IMR-90 (cell line): ENCODE measurements around the gene EBI3. TPM values are rescaled to one million over a fixed set of nuclear protein-coding genes. Genes with fewer than 3 reads are reported as not detected.

Experiments used
- ATAC-seq: fragments of 200-7000 bp; cut with Tn5 transposase; 2 replicates; pipeline ENCODE4 v1.9.1; 2020; ENCODE audit warnings: low read depth, mild to moderate bottlenecking, moderate library complexity
- BruUV-seq: library from RNA; stranded (reverse); fragments of 400-500 nt; replicated peaks from 2 replicates; lab custom pipeline; 2021; lab: Mats Ljungman, UMichigan
- CTCF ChIA-PET: fragments of 300-600 bp; formaldehyde crosslinking; extraction: SDS; loops from one replicate; lab custom pipeline; 2021; ENCODE audit warnings: antibody characterized with exemption; lab: Yijun Ruan, JAX
- POLR2A ChIA-PET: fragments of 300-600 bp; sonication (Branson Sonifier 250); formaldehyde crosslinking; loops from one replicate; lab custom pipeline; 2022; ENCODE audit warnings: antibody characterized with exemption; ENCODE audit not compliant: unreplicated experiment; lab: Charles Lee
- DNase-seq: peaks from one replicate; pipeline ENCODE4 v3.0.0; 2013
- H2AFZ ChIP-seq: replicated peaks from 2 replicates; pipeline ENCODE3; 2013; ENCODE audit warnings: low read length, mild to moderate bottlenecking; ENCODE audit not compliant: poor library complexity
- H2AK5ac ChIP-seq: 2 replicates; pipeline ENCODE4 v1.6.1; 2013; ENCODE audit warnings: low read depth, low read length, inconsistent platforms
- H2AK9ac ChIP-seq: replicated peaks from 2 replicates; pipeline ENCODE3; 2013; ENCODE audit warnings: mild to moderate bottlenecking, low read depth, low read length, moderate library complexity; ENCODE audit not compliant: poor library complexity
- H2BK120ac ChIP-seq: 2 replicates; pipeline ENCODE4 v1.6.1; 2013; ENCODE audit warnings: low read depth, low read length, inconsistent platforms
- H2BK15ac ChIP-seq: 3 replicates; pipeline ENCODE4 v1.6.1; 2013; ENCODE audit warnings: low read depth, low read length, inconsistent platforms
- H2BK20ac ChIP-seq: 2 replicates; pipeline ENCODE4 v1.6.1; 2013; ENCODE audit warnings: low read depth, mild to moderate bottlenecking, inconsistent platforms, low read length, moderate library complexity
- H2BK5ac ChIP-seq: 2 replicates; pipeline ENCODE4 v1.6.1; 2013; ENCODE audit warnings: mild to moderate bottlenecking, low read depth, low read length, inconsistent platforms; ENCODE audit not compliant: poor library complexity, severe bottlenecking
- H3K14ac ChIP-seq: replicated peaks from 2 replicates; pipeline ENCODE4 v1.6.1; 2013; ENCODE audit warnings: low read depth, low read length, inconsistent platforms
- H3K18ac ChIP-seq: 2 replicates; pipeline ENCODE4 v1.6.1; 2013; ENCODE audit warnings: low read depth, low read length, control low read depth
- H3K23ac ChIP-seq: 2 replicates; pipeline ENCODE4 v1.6.1; 2013; ENCODE audit warnings: low read depth, low read length, inconsistent platforms
- H3K27ac ChIP-seq: 2 replicates; pipeline ENCODE4 v1.5.1; 2013; ENCODE audit warnings: mild to moderate bottlenecking, control low read depth, low read length; ENCODE audit not compliant: insufficient read depth
- H3K27me3 ChIP-seq: 2 replicates; pipeline ENCODE4 v1.6.1; 2013; ENCODE audit warnings: low read length; ENCODE audit not compliant: control insufficient read depth, insufficient read depth
- H3K36me3 ChIP-seq: 2 replicates; pipeline ENCODE4 v1.6.1; 2013; ENCODE audit warnings: low read length, mixed read lengths; ENCODE audit not compliant: control insufficient read depth, insufficient read depth
- H3K4ac ChIP-seq: 2 replicates; pipeline ENCODE4 v1.6.1; 2013; ENCODE audit warnings: low read depth, low read length, inconsistent platforms
- H3K4me1 ChIP-seq: 2 replicates; pipeline ENCODE4 v1.6.1; 2013; ENCODE audit warnings: low read length, mixed read lengths; ENCODE audit not compliant: control insufficient read depth, insufficient read depth
- H3K4me2 ChIP-seq: 2 replicates; pipeline ENCODE4 v1.6.1; 2013; ENCODE audit warnings: low read depth, mild to moderate bottlenecking, control low read depth, low read length, moderate library complexity
- H3K4me3 ChIP-seq: 2 replicates; pipeline ENCODE4 v1.5.1; 2013; ENCODE audit warnings: low read depth, mild to moderate bottlenecking, control low read depth, low read length, moderate library complexity; ENCODE audit not compliant: insufficient read depth
- H3K56ac ChIP-seq: 2 replicates; pipeline ENCODE4 v1.6.1; 2013; ENCODE audit warnings: low read length, inconsistent platforms; ENCODE audit not compliant: insufficient read depth; ENCODE audit errors: extremely low read depth
- H3K79me1 ChIP-seq, 2 experiments: 2 replicates each; pipeline ENCODE4 v1.6.1; 2013; ENCODE audit warnings: low read length in 2 of 2, inconsistent platforms in 1 of 2, low read depth in 1 of 2
- H3K9ac ChIP-seq: 2 replicates; pipeline ENCODE4 v1.6.1; 2013; ENCODE audit warnings: low read depth, low read length, control low read depth
- H3K9me1 ChIP-seq: 2 replicates; pipeline ENCODE4 v1.6.1; 2013; ENCODE audit warnings: low read length, inconsistent platforms; ENCODE audit not compliant: insufficient read depth
- H3K9me3 ChIP-seq: 2 replicates; pipeline ENCODE4 v1.6.1; 2013; ENCODE audit warnings: low read length; ENCODE audit not compliant: control insufficient read depth, insufficient read depth
- H4K20me1 ChIP-seq: 2 replicates; pipeline ENCODE4 v1.6.1; 2013; ENCODE audit warnings: low read length, inconsistent platforms; ENCODE audit not compliant: insufficient read depth
- H4K5ac ChIP-seq: 2 replicates; pipeline ENCODE4 v1.6.1; 2013; ENCODE audit warnings: mild to moderate bottlenecking, low read depth, low read length, control low read depth
- H4K8ac ChIP-seq, 2 experiments: 2 replicates each; pipeline ENCODE4 v1.6.1; 2013; ENCODE audit warnings: low read depth in 2 of 2, low read length in 2 of 2, control low read depth in 1 of 2, inconsistent platforms in 1 of 2
- H4K91ac ChIP-seq: 2 replicates; pipeline ENCODE4 v1.6.1; 2013; ENCODE audit warnings: low read depth, low read length, inconsistent platforms; ENCODE audit not compliant: insufficient read depth
- BHLHE40 ChIP-seq: fragments of 150-350 bp; IDR thresholded peaks from 2 replicates; pipeline ENCODE4 v1.6.1; 2016; ENCODE audit warnings: mild to moderate bottlenecking, low read depth, low read length
- FOS ChIP-seq: fragments of 150-350 bp; IDR thresholded peaks from 2 replicates; pipeline ENCODE4 v1.6.1; 2016; ENCODE audit warnings: low read depth, low read length
- MAFK ChIP-seq: IDR thresholded peaks from 2 replicates; pipeline ENCODE4 v1.6.1; 2012; ENCODE audit warnings: low read depth, low read length, improper control_type of control experiment
- MAZ ChIP-seq: IDR thresholded peaks from 2 replicates; pipeline ENCODE4 v1.6.1; 2012; ENCODE audit warnings: low read depth, mild to moderate bottlenecking, low read length, improper control_type of control experiment, moderate library complexity, borderline replicate concordance
- NFE2L2 ChIP-seq: fragments of 150-350 bp; IDR thresholded peaks from 2 replicates; pipeline ENCODE4 v1.6.1; 2016; ENCODE audit warnings: low read depth, mild to moderate bottlenecking, low read length
- RAD21 ChIP-seq: IDR thresholded peaks from 2 replicates; pipeline ENCODE4 v1.6.1; 2012; ENCODE audit warnings: low read length, improper control_type of control experiment
- RCOR1 ChIP-seq: IDR thresholded peaks from 2 replicates; pipeline ENCODE4 v1.6.1; 2012; ENCODE audit warnings: mild to moderate bottlenecking, low read length, improper control_type of control experiment; ENCODE audit not compliant: insufficient replicate concordance
- SMC3 ChIP-seq: fragments of 150-350 bp; IDR thresholded peaks from 2 replicates; pipeline ENCODE4 v1.6.1; 2016; ENCODE audit warnings: low read depth, mild to moderate bottlenecking, antibody characterized with exemption, low read length, moderate library complexity
- WGBS, 2 experiments: methylation state at CpG; one replicate each; pipeline versions ENCODE4 v1.1.5 to v1.1.7; 2013; ENCODE audit warnings: missing lambda C conversion rate in 2 of 2; ENCODE audit not compliant: insufficient read length in 1 of 2; ENCODE audit errors: extremely low coverage in 2 of 2; 5-methylcytosine and 5-hydroxymethylcytosine counted together
- dilution Hi-C: fragments of 300-500 bp; cut with HindIII; formaldehyde crosslinking; loops from one replicate; pipeline ENCODE4 v1.14.3; 2018; ENCODE audit warnings: low sequenced_read_pairs; ENCODE audit not compliant: unreplicated experiment
- in situ Hi-C: fragments of 300-500 bp; cut with MboI; formaldehyde crosslinking; loops from 3 replicates; pipeline ENCODE4 v1.14.3; 2019; ENCODE audit warnings: low sequenced_read_pairs, inconsistent platforms, mixed read lengths
- intact Hi-C: fragments of 100-400 bp; cut with micrococcal nuclease; formaldehyde crosslinking; loops from 2 replicates; pipeline ENCODE4 v1.10.0; 2022
- polyA plus RNA-seq, 3 experiments: library from polyadenylated mRNA; depleted of rRNA; stranded (reverse); fragments of >200 nt; gene quantifications; 2 replicates each; pipeline ENCODE4 v1.2.3, GENCODE V29; 2012; ENCODE audit warnings: low replicate concordance in 1 of 3
- total RNA-seq: library from RNA; depleted of rRNA; stranded (reverse); fragments of >200 nt; gene quantifications from 2 replicates; pipeline ENCODE4 v1.2.3, GENCODE V29; 2012

The EBI3 gene
- total and polyA plus RNA-seq, 2 of the 4 experiments (the other 2 are of a cell fraction): 0.36 to 2.7 TPM

DNA sequence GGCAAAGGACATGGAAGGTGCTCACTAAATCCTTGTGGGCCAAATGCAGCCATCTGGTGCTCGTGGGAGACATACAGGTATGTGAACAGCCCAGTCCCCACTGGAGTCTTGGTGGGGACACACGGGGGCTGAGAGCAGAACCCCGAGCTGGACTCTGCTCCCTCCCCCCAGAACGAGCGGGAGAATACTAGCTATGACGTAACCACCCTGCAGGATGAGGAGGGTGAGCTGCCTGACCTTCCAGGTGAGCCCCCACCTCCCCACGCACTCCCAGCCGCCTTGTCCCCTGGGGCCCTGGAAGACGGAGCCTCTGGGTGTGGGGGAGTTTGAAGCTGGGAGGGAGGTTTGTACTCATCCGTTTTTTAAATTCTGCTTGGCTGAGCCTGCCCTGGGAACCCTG is 13.5 kb upstream of the EBI3 start:
- no peak overlapping the region for H2AFZ ChIP-seq
- no peak overlapping the region for H2BK120ac ChIP-seq
- H2AK5ac ChIP-seq: no peak overlapping the region
- H4K8ac ChIP-seq: no peak overlapping the region
- H3K4me3 ChIP-seq: no peak overlapping the region
- H4K91ac ChIP-seq: no peak overlapping the region
- dilution Hi-C loops: no loop called here
- H3K9ac ChIP-seq: no peak overlapping the region
- no peaks in the 10 kb centered on the region for H3K9me3 ChIP-seq
- no peak overlapping the region for H3K56ac ChIP-seq
- H3K4ac ChIP-seq: no peak overlapping the region
- ChIA-PET CTCF (no interaction called here), POLR2A (no interaction called here)
- H3K27me3 ChIP-seq: peaks cover 3% of the 10 kb centered on the region; the same call in 1 of the 2 replicates
- in situ Hi-C loops: no loop called here
- ATAC-seq: no peak
- no peak overlapping the region for H3K4me2 ChIP-seq
- TF ChIP-seq BHLHE40 (no peak), MAFK (no peak), MAZ (no peak), FOS (no peak), RCOR1 (no peak), NFE2L2 (no peak), SMC3 (no peak), RAD21 (no peak)
- no peak overlapping the region for H2BK15ac ChIP-seq
- intact Hi-C loops: loop anchor here (1.0 kb wide), 1 partner anchor 19 kb away; no protein-coding TSS in a partner anchor
- H3K27ac ChIP-seq: no peak overlapping the region
- H4K5ac ChIP-seq: no peak overlapping the region
- no peaks in the 10 kb centered on the region for H3K9me1 ChIP-seq
- no peak overlapping the region for H2AK9ac ChIP-seq
- no TSS peak for BruUV-seq
- no peaks in the 10 kb centered on the region for H3K79me1 ChIP-seq
- no peaks in the 10 kb centered on the region for H4K20me1 ChIP-seq
- no peak for DNase-seq
- no peak overlapping the region for H3K23ac ChIP-seq
- H3K4me1 ChIP-seq: no peaks in the 10 kb centered on the region
- H2BK5ac ChIP-seq: no peak overlapping the region
- no peak overlapping the region for H2BK20ac ChIP-seq
- no peak overlapping the region for H3K14ac ChIP-seq
- H3K18ac ChIP-seq: no peak overlapping the region
- WGBS, 2 experiments: 17% methylated on average over 1 of the region's 10 CpGs; no CpG with 5 or more reads in 1 of the 2 experiments
- no peaks in the 10 kb centered on the region for H3K36me3 ChIP-seq
